ENCODE results near the gene ZNF518A. TPM values are rescaled to one million over a fixed set of nuclear protein-coding genes. Genes with fewer than 3 reads are reported as not detected.

Gene ZNF518A
- total and polyA plus RNA-seq, 9 of the 15 experiments (the other 6 are each of a cell fraction or from before 2014, with no cell fraction given): 6.3 to 30.0 (median 17.4) TPM

DNA sequence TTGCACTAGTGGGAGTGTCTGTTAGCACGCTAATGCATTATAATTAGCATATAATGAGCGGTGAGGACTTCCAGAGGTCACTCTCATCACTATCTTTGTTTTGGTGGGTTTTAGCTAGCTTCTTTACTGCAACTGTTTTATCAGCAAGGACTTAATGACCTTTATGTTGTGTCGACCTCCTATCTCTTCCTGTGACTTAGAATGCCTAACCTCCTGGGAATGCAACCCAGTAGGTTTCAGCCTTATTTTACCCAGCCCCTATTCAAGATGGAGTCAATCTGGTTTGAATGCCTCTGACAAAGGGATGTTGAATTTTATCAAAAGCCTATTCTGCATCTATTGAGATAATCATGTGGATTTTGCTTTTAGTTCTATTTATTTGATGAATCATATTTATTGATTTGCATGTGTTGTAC lies 22.5 kb upstream of the ZNF518A start (continued):
- TF ChIP-seq, protein P1, sequence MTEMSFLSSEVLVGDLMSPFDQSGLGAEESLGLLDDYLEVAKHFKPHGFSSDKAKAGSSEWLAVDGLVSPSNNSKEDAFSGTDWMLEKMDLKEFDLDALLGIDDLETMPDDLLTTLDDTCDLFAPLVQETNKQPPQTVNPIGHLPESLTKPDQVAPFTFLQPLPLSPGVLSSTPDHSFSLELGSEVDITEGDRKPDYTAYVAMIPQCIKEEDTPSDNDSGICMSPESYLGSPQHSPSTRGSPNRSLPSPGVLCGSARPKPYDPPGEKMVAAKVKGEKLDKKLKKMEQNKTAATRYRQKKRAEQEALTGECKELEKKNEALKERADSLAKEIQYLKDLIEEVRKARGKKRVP (CRISPR knock-in tag; IDR thresholded peaks at IDR 0.05): 0 out of 2 replicates have a peak, but pooled peaks have one; percentile 20
- TF ChIP-seq BHLHE40 (IDR thresholded peaks at IDR 0.05; ENCODE audit: low read length) (no peak), WHSC1 (IDR thresholded peaks at IDR 0.05; ENCODE audit: low read length) (no peak), MCM7 (IDR thresholded peaks at IDR 0.05) (no peak), L3MBTL2 (IDR thresholded peaks at IDR 0.05) (no peak), MAFG (tag; conservative IDR thresholded peaks at IDR 0.05) (no peak), RFX1 (IDR thresholded peaks at IDR 0.05) (no peak), ZNF165 (CRISPR knock-in tag; IDR thresholded peaks at IDR 0.05; ENCODE audit: borderline replicate concordance) (no peak), NFATC3 (IDR thresholded peaks at IDR 0.05) (no peak), STAG1 (CRISPR knock-in tag; IDR thresholded peaks at IDR 0.05; ENCODE audit: borderline replicate concordance) (no peak), HDGF (IDR thresholded peaks at IDR 0.05) (no peak), MCM3 (IDR thresholded peaks at IDR 0.05) (no peak), KAT8 (IDR thresholded peaks at IDR 0.05; ENCODE audit: low read depth) (no peak), POLR2A (conservative IDR thresholded peaks at IDR 0.05) (no peak), PTRF (tag; IDR thresholded peaks at IDR 0.05) (peak; percentile 71; the same call in 1 of the 2 replicates), CEBPB (tag; IDR thresholded peaks at IDR 0.05) (no peak), HLTF (IDR thresholded peaks at IDR 0.05) (no peak)
- TF ChIP-seq, protein P2, sequence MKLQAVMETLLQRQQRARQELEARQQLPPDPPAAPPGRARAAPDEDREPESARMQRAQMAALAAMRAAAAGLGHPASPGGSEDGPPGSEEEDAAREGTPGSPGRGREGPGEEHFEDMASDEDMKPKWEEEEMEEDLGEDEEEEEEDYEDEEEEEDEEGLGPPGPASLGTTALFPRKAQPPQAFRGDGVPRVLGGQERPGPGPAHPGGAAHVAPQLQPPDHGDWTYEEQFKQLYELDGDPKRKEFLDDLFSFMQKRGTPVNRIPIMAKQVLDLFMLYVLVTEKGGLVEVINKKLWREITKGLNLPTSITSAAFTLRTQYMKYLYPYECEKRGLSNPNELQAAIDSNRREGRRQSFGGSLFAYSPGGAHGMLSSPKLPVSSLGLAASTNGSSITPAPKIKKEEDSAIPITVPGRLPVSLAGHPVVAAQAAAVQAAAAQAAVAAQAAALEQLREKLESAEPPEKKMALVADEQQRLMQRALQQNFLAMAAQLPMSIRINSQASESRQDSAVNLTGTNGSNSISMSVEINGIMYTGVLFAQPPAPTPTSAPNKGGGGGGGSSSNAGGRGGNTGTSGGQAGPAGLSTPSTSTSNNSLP (IDR thresholded peaks at IDR 0.05; ENCODE audit: borderline replicate concordance, low read depth, low read length): no peak
- TF ChIP-seq, protein P3, sequence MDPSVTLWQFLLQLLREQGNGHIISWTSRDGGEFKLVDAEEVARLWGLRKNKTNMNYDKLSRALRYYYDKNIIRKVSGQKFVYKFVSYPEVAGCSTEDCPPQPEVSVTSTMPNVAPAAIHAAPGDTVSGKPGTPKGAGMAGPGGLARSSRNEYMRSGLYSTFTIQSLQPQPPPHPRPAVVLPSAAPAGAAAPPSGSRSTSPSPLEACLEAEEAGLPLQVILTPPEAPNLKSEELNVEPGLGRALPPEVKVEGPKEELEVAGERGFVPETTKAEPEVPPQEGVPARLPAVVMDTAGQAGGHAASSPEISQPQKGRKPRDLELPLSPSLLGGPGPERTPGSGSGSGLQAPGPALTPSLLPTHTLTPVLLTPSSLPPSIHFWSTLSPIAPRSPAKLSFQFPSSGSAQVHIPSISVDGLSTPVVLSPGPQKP (CRISPR knock-in tag; IDR thresholded peaks at IDR 0.05): no peak
- TF ChIP-seq, protein P4, sequence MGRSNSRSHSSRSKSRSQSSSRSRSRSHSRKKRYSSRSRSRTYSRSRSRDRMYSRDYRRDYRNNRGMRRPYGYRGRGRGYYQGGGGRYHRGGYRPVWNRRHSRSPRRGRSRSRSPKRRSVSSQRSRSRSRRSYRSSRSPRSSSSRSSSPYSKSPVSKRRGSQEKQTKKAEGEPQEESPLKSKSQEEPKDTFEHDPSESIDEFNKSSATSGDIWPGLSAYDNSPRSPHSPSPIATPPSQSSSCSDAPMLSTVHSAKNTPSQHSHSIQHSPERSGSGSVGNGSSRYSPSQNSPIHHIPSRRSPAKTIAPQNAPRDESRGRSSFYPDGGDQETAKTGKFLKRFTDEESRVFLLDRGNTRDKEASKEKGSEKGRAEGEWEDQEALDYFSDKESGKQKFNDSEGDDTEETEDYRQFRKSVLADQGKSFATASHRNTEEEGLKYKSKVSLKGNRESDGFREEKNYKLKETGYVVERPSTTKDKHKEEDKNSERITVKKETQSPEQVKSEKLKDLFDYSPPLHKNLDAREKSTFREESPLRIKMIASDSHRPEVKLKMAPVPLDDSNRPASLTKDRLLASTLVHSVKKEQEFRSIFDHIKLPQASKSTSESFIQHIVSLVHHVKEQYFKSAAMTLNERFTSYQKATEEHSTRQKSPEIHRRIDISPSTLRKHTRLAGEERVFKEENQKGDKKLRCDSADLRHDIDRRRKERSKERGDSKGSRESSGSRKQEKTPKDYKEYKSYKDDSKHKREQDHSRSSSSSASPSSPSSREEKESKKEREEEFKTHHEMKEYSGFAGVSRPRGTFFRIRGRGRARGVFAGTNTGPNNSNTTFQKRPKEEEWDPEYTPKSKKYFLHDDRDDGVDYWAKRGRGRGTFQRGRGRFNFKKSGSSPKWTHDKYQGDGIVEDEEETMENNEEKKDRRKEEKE (IDR thresholded peaks at IDR 0.05; ENCODE audit: borderline replicate concordance in 1 of 2, control insufficient read depth in 1 of 2, low read depth in 2 of 2, low read length in 1 of 2): no peak
- TF ChIP-seq, protein P5, sequence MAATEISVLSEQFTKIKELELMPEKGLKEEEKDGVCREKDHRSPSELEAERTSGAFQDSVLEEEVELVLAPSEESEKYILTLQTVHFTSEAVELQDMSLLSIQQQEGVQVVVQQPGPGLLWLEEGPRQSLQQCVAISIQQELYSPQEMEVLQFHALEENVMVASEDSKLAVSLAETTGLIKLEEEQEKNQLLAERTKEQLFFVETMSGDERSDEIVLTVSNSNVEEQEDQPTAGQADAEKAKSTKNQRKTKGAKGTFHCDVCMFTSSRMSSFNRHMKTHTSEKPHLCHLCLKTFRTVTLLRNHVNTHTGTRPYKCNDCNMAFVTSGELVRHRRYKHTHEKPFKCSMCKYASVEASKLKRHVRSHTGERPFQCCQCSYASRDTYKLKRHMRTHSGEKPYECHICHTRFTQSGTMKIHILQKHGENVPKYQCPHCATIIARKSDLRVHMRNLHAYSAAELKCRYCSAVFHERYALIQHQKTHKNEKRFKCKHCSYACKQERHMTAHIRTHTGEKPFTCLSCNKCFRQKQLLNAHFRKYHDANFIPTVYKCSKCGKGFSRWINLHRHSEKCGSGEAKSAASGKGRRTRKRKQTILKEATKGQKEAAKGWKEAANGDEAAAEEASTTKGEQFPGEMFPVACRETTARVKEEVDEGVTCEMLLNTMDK (IDR thresholded peaks at IDR 0.05; ENCODE audit: borderline replicate concordance, insufficient read depth, low read depth, low read length, poor library complexity, severe bottlenecking): no peak
- TF ChIP-seq, protein P6, sequence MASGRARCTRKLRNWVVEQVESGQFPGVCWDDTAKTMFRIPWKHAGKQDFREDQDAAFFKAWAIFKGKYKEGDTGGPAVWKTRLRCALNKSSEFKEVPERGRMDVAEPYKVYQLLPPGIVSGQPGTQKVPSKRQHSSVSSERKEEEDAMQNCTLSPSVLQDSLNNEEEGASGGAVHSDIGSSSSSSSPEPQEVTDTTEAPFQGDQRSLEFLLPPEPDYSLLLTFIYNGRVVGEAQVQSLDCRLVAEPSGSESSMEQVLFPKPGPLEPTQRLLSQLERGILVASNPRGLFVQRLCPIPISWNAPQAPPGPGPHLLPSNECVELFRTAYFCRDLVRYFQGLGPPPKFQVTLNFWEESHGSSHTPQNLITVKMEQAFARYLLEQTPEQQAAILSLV (tag; IDR thresholded peaks at IDR 0.05): 0 out of 2 replicates have a peak, but pooled peaks have one; percentile 61
